HepG2 (cell line): Measurements from ENCODE around the gene SEPHS1. TPM values are rescaled to one million over a fixed set of nuclear protein-coding genes. Genes with fewer than 3 reads are reported as not detected.

ENCODE experiments used
- DPF2 ChIP-seq: sonication (generic); formaldehyde crosslinking; IDR thresholded peaks from 2 replicates; pipeline ENCODE4 v1.4.0; 2020; ENCODE audit warnings: mild to moderate bottlenecking, low read depth, missing genetic modification reagents, borderline replicate concordance
- ETS1 ChIP-seq: sonication (generic); formaldehyde crosslinking; IDR thresholded peaks from 2 replicates; pipeline ENCODE4 v1.4.0; 2020; ENCODE audit warnings: missing genetic modification reagents
- KLF13 ChIP-seq: sonication (generic); formaldehyde crosslinking; IDR thresholded peaks from 2 replicates; pipeline ENCODE4 v1.4.0; 2020; ENCODE audit warnings: mild to moderate bottlenecking, missing genetic modification reagents
- KMT2A ChIP-seq: sonication (generic); formaldehyde crosslinking; IDR thresholded peaks from 2 replicates; pipeline ENCODE4 v1.4.0; 2020; ENCODE audit warnings: missing genetic modification reagents
- MAFG ChIP-seq: sonication (generic); formaldehyde crosslinking; IDR thresholded peaks from 2 replicates; pipeline ENCODE4 v1.5.1; 2020; ENCODE audit warnings: mild to moderate bottlenecking, missing genetic modification reagents
- MTERF4 ChIP-seq: sonication (generic); formaldehyde crosslinking; IDR thresholded peaks from 2 replicates; pipeline ENCODE4 v1.8.0; 2023; ENCODE audit warnings: mild to moderate bottlenecking, missing genetic modification reagents
- POGZ ChIP-seq: sonication (generic); formaldehyde crosslinking; IDR thresholded peaks from 2 replicates; pipeline ENCODE4 v1.4.0; 2020; ENCODE audit warnings: mild to moderate bottlenecking, missing genetic modification reagents
- RXRB ChIP-seq: IDR thresholded peaks from 2 replicates; pipeline ENCODE4 v1.6.1; 2016; ENCODE audit warnings: borderline replicate concordance, missing genetic modification reagents, missing compliant biosample characterization
- TMF1 ChIP-seq: sonication (generic); formaldehyde crosslinking; IDR thresholded peaks from 2 replicates; pipeline ENCODE4 v1.8.1; 2022; ENCODE audit warnings: low read depth, missing genetic modification reagents
- ZBTB34 ChIP-seq: sonication (generic); formaldehyde crosslinking; IDR thresholded peaks from 2 replicates; pipeline ENCODE4 v1.8.0; 2022; ENCODE audit warnings: mild to moderate bottlenecking, missing genetic modification reagents
- ZNF350 ChIP-seq: sonication (generic); formaldehyde crosslinking; IDR thresholded peaks from 2 replicates; pipeline ENCODE4 v1.4.0; 2020; ENCODE audit warnings: mild to moderate bottlenecking, low read depth, missing genetic modification reagents, borderline replicate concordance
- ZNF431 ChIP-seq: sonication (generic); formaldehyde crosslinking; IDR thresholded peaks from 2 replicates; pipeline ENCODE4 v1.9.0; 2022; ENCODE audit warnings: missing genetic modification reagents, low read depth, mild to moderate bottlenecking, borderline replicate concordance
- ZNF652 ChIP-seq: IDR thresholded peaks from 2 replicates; pipeline ENCODE4 v1.6.1; 2016; ENCODE audit warnings: low read depth, borderline replicate concordance
- ZNF749 ChIP-seq: sonication (generic); formaldehyde crosslinking; IDR thresholded peaks from 2 replicates; pipeline ENCODE4 v1.8.0; 2022; ENCODE audit warnings: mild to moderate bottlenecking, missing genetic modification reagents, moderate library complexity, borderline replicate concordance
- ZNF790 ChIP-seq: sonication (generic); formaldehyde crosslinking; IDR thresholded peaks from 2 replicates; pipeline ENCODE4 v1.8.0; 2022; ENCODE audit warnings: missing genetic modification reagents, mild to moderate bottlenecking, borderline replicate concordance
- polyA plus RNA-seq, 8 experiments: library from polyadenylated mRNA; depleted of rRNA in 3 of 8; stranded (reverse) in 7 of 8; unstranded in 1 of 8; fragments of >200 nt; fragmentation: Illumina TruSeq in 4 of 8; extraction: Trizol in 4 of 8; gene quantifications; 2 replicates each; pipeline versions ENCODE4 v1.2.1 to v1.2.3, GENCODE V29; 2011 to 2016; ENCODE audit warnings: low read depth in 4 of 8, missing spikeins in 1 of 8, mixed read lengths in 1 of 8; ENCODE audit not compliant: insufficient read depth in 1 of 8
- total RNA-seq, 5 experiments: library from RNA; depleted of rRNA; stranded (reverse); fragments of >200 nt; fragmentation: Illumina TruSeq; extraction: Trizol; gene quantifications; 2 replicates each; pipeline ENCODE4 v1.2.3, GENCODE V29; 2016; ENCODE audit warnings: low read depth in 1 of 5
- TF ChIP-seq, protein P1 (sequence below): IDR thresholded peaks from 2 replicates; pipeline ENCODE4 v1.6.1; 2012; ENCODE audit warnings: low read depth, low read length, improper control_type of control experiment

The SEPHS1 gene
- total and polyA plus RNA-seq, 2 of the 13 experiments (the other 11 are each of a cell fraction or from before 2014, with no cell fraction given) = 57.8 to 61.5 TPM

DNA sequence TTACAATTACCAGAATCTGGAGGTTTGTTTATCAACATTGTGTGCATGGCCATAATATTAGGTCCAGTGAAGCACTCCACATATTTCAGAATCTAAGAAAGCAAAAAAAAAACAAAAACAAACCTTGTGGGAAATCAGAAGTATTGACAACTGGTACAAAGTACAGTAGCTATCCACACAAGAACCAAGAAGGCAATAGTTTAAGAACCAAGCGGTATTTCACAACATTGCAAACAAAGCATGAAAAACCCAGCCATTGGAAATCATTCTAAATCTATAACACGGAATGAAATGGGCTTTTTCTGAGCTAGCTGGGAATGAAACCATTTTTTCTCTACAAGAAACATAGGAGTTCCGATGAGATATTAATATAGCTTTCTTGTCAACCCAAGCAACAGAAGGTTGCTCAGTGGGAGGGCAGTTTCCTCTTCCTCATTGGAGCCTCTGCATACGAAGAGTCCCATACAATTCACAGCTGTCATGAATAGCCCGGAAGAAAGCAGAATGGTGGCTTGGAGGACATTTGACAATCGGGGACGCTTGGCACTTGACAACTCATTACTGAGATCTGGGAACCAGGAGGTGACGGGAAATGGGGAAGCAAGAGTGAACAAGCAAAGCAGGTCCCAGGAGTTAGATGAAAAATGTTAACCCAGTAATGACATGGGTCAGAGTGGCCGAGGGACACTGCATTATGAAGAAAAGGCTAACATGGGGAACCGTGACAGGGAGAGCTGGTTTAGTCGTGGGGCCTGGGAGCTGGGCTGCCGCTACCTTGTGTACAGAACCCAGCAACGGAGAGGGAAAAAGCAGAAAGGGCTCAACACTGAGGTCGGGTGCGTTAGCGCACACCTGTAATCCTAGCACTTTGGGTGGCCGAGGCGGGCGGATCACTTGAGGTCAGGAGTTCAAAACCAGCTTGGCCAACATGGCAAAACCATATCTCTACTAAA lies 56.0 kb downstream of the SEPHS1 start (continued):
- TF ChIP-seq ETS1 (CRISPR knock-in tag) (no peak), MTERF4 (CRISPR knock-in tag) (no peak), TMF1 (no peak), RXRB (CRISPR knock-in tag) (peak; percentile 65), ZNF790 (CRISPR knock-in tag) (no peak), KLF13 (no peak), DPF2 (CRISPR knock-in tag) (no peak), MAFG (CRISPR knock-in tag) (no peak), POGZ (peak; percentile 21; the same call in 1 of the 2 replicates), ZBTB34 (CRISPR knock-in tag) (0 out of 2 replicates have a peak, but pooled peaks have one; percentile 53), KMT2A (no peak), ZNF350 (no peak), ZNF652 (no peak), ZNF431 (no peak), ZNF749 (CRISPR knock-in tag) (no peak)
- TF ChIP-seq, protein P1, sequence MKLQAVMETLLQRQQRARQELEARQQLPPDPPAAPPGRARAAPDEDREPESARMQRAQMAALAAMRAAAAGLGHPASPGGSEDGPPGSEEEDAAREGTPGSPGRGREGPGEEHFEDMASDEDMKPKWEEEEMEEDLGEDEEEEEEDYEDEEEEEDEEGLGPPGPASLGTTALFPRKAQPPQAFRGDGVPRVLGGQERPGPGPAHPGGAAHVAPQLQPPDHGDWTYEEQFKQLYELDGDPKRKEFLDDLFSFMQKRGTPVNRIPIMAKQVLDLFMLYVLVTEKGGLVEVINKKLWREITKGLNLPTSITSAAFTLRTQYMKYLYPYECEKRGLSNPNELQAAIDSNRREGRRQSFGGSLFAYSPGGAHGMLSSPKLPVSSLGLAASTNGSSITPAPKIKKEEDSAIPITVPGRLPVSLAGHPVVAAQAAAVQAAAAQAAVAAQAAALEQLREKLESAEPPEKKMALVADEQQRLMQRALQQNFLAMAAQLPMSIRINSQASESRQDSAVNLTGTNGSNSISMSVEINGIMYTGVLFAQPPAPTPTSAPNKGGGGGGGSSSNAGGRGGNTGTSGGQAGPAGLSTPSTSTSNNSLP = 0 out of 2 replicates have a peak, but pooled peaks have one; percentile 32
